ENCODE measurements around the gene ZMIZ1.

DNA sequence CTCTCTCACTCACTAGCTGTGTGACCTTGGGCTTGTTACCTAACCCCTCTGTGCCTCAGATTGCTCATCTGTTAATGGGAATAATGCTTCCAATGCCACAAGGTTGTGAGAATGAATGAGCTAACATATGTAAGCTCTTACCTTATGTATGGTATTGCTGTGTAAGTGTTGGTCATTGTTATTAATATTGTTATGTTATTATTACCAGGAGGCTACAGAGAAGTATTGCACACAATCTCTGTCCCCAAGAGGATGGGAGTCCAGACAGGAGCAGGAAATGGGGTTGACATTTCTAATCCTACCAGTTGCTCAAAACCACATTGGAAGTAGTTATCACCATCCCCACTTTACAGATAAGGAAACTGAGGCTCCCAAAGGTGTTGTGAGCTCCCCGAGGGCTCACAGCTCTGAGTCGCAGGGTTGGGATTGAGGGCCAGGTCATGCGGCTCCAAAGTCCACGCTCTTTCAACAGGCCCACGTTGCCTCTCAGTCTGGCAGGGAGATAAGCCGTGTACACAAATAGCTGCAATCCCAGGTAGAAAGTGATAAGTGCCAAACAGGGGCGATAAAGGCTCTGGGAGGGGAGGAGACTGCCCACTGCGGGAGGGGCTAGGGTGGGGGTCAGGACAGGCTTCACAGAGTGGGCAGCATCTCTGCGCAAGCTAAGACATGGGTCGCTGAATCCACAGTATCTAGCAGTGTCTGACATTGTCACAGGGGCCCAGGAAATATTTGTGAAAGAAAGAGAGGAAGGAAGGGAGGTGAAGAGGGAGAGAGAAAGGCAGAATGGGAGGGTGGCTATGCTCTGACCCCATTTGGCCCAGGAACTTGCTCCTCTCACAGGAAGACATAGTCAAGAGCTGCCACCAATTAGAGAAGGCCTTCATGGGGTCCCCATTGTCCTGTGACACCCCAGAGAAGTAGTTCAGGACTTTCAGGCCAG is 9.6 kb upstream of the ZMIZ1 start:
- TF ChIP-seq, protein P1, sequence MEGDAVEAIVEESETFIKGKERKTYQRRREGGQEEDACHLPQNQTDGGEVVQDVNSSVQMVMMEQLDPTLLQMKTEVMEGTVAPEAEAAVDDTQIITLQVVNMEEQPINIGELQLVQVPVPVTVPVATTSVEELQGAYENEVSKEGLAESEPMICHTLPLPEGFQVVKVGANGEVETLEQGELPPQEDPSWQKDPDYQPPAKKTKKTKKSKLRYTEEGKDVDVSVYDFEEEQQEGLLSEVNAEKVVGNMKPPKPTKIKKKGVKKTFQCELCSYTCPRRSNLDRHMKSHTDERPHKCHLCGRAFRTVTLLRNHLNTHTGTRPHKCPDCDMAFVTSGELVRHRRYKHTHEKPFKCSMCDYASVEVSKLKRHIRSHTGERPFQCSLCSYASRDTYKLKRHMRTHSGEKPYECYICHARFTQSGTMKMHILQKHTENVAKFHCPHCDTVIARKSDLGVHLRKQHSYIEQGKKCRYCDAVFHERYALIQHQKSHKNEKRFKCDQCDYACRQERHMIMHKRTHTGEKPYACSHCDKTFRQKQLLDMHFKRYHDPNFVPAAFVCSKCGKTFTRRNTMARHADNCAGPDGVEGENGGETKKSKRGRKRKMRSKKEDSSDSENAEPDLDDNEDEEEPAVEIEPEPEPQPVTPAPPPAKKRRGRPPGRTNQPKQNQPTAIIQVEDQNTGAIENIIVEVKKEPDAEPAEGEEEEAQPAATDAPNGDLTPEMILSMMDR (IDR thresholded peaks at IDR 0.05): no peak
- TF ChIP-seq POLR2A (IDR thresholded peaks at IDR 0.05): no peak

Data from body of pancreas (tissue), 4 donors.